Left lung (tissue), 10 donors: Measurements from ENCODE around the gene CCDC191. TPM values are rescaled to one million over a fixed set of nuclear protein-coding genes. Genes with fewer than 3 reads are reported as not detected.
A peak's percentile ranks its signal among the peaks of the same experiment; 100 is the strongest.

Experiments
- ATAC-seq: fragments of 200-7000 bp; cut with Tn5 transposase; one replicate; pipeline ENCODE4 v1.9.1; 2020; ENCODE audit warnings: moderate library complexity
- DNase-seq, 4 donors: peaks; one replicate each; pipeline ENCODE4 v3.0.0-alpha.2; 2013 to 2020
- H3K27ac ChIP-seq, 2 donors: fragments of 200-600 bp; sonication (generic) in 1 of 2; one replicate each; pipeline versions ENCODE4 v1.5.0 to v1.8.0; 2020 to 2021
- H3K27me3 ChIP-seq, 2 donors: fragments of 200-600 bp; sonication (generic) in 1 of 2; one replicate each; pipeline versions ENCODE4 v1.5.0 to v1.8.0; 2020 to 2021
- H3K36me3 ChIP-seq, 2 donors: fragments of 200-600 bp; sonication (generic) in 1 of 2; one replicate each; pipeline versions ENCODE4 v1.5.0 to v1.8.0; 2020 to 2021
- H3K4me1 ChIP-seq, 2 donors: fragments of 200-600 bp; one replicate each; pipeline ENCODE4 v1.8.0; 2021
- H3K4me3 ChIP-seq, 2 donors: fragments of 200-600 bp; sonication (generic) in 1 of 2; one replicate each; pipeline versions ENCODE4 v1.5.0 to v1.8.0; 2020 to 2021; ENCODE audit warnings: mild to moderate bottlenecking in 1 of 2
- H3K9me3 ChIP-seq, 2 donors: fragments of 200-600 bp; sonication (generic) in 1 of 2; one replicate each; pipeline versions ENCODE4 v1.5.0 to v1.8.0; 2020 to 2021
- CTCF ChIP-seq, 2 donors: fragments of 200-600 bp; sonication (generic) in 1 of 2; IDR thresholded peaks; one replicate each; pipeline versions ENCODE4 v1.5.0 to v1.8.0; 2021; ENCODE audit warnings: antibody characterized with exemption in 2 of 2
- intact Hi-C, 2 donors: fragments of 100-400 bp; cut with DNase I; formaldehyde crosslinking; loops; one replicate each; pipeline versions ENCODE4 v1.11.2 to v1.14.2; 2022
- polyA plus RNA-seq, 6 donors: library from polyadenylated mRNA; unstranded; fragments of 120-200 nt; gene quantifications; one replicate each; pipeline ENCODE4 v1.2.1, GENCODE V29; 2013; ENCODE audit not compliant: insufficient read length in 6 of 6
- total RNA-seq, 2 donors: library from RNA; stranded (reverse); fragmentation: NEBNext Ultra II Directional; extraction: Animal tissue kit (Norgen Biotek cat#: 25700); gene quantifications; one replicate each; pipeline ENCODE4 v1.2.1, GENCODE V29; 2021
- donor health status: DM: no; HTN: yes; CAD: no.
- donor health status: DM: no; HTN: no; CAD: no.

Gene CCDC191
- total and polyA plus RNA-seq, 8 donors: 3.3 to 24.9 (median 18.9) TPM

- peaks cover 0 to 66% of the 10 kb centered on the region in 2 donors for H3K36me3 ChIP-seq
- intact Hi-C loops: no loop called here
Measured at GRCh38 chr3:114067804-114068203, 11.5 kb upstream of the CCDC191 start.

GRCh38 chr3:114060906-114061655, 4.8 kb upstream of the CCDC191 start:
- no peak overlapping the region for H3K4me3 ChIP-seq
- intact Hi-C loops: no loop called here

More at GRCh38 chr3:114067804-114068203, 11.5 kb upstream of the CCDC191 start:
- Histone ChIP-seq H3K9me3 (no peaks in the 10 kb centered on the region), H3K27ac (no peak overlapping the region), H3K4me1 (no peaks in the 10 kb centered on the region), H3K4me3 (no peak overlapping the region), H3K27me3 (no peaks in the 10 kb centered on the region)
- TF ChIP-seq CTCF (IDR thresholded peaks at IDR 0.05): no peak
- DNase-seq (no peak), ATAC-seq (peak; percentile 84)

GRCh38 chr3:114058646-114059045, 2.3 kb upstream of the CCDC191 start:
- Histone ChIP-seq H3K27me3 (no peaks in the 10 kb centered on the region), H3K4me1 (peaks cover 3 to 34% of the 10 kb centered on the region in 2 donors), H3K4me3 (peak overlapping the region in 1 of 2 donors; percentile 75), H3K36me3 (no peaks in the 10 kb centered on the region), H3K9me3 (no peaks in the 10 kb centered on the region), H3K27ac (no peak overlapping the region)
- DNase-seq: no peak
- ATAC-seq: no peak
- intact Hi-C loops: no loop called here
- no peak for TF ChIP-seq CTCF (IDR thresholded peaks at IDR 0.05)

More at GRCh38 chr3:114060906-114061655, 4.8 kb upstream of the CCDC191 start:
- H3K4me1 ChIP-seq: peaks cover 3 to 24% of the 10 kb centered on the region in 2 donors
- H3K9me3 ChIP-seq: no peaks in the 10 kb centered on the region
- DNase-seq: no peak
- TF ChIP-seq CTCF (IDR thresholded peaks at IDR 0.05): no peak
- H3K36me3 ChIP-seq: peaks cover 0 to 9% of the 10 kb centered on the region in 2 donors
- no peak overlapping the region for H3K27ac ChIP-seq
- no peak for ATAC-seq
- H3K27me3 ChIP-seq: no peaks in the 10 kb centered on the region

- no peaks in the 10 kb centered on the region for H3K27me3 ChIP-seq
- H3K4me3 ChIP-seq: peak overlapping the region; percentile 75 to 79
- H3K4me1 ChIP-seq: peaks cover 3 to 34% of the 10 kb centered on the region in 2 donors
- intact Hi-C loops: no loop called here
- no peaks in the 10 kb centered on the region for H3K36me3 ChIP-seq
- ATAC-seq (peak; percentile 4), DNase-seq (no peak)
- no peaks in the 10 kb centered on the region for H3K9me3 ChIP-seq
- TF ChIP-seq CTCF (IDR thresholded peaks at IDR 0.05): no peak
- peak overlapping the region; percentile 70 to 87 for H3K27ac ChIP-seq
Measured at GRCh38 chr3:114057011-114057347, 653 bp upstream of the CCDC191 start.

- no peaks in the 10 kb centered on the region for H3K36me3 ChIP-seq
- H3K9me3 ChIP-seq: no peaks in the 10 kb centered on the region
- TF ChIP-seq CTCF (IDR thresholded peaks at IDR 0.05): no peak
- no peak for ATAC-seq
- H3K27me3 ChIP-seq: no peaks in the 10 kb centered on the region
- no peak for DNase-seq
- peaks cover 0 to 13% of the 10 kb centered on the region in 2 donors for H3K4me1 ChIP-seq
- H3K4me3 ChIP-seq: no peak overlapping the region
- no peak overlapping the region for H3K27ac ChIP-seq
- intact Hi-C loops: no loop called here
Measured at GRCh38 chr3:114052216-114052615, 4.1 kb downstream of the CCDC191 start.
